Colon (tissue), 2 donors: ENCODE measurements around the gene AP1G1.
"Not testable (repeated sequence)": the region's sequence is repeated elsewhere in the genome, so short reads cannot be mapped to it uniquely, and the experiment has no call there.

Experiments used
- FAIRE-seq: peaks from 2 replicates; lab custom pipeline; 2012; peaks lifted over from hg19 to GRCh38; lab: Jason Lieb, UNC
- donor health status: control.
- donor health status: control.

AP1G1 gene

GRCh38 chr16:71808593-71809459, at the start of gene AP1G1:
Gene AP1G1, minus strand, starts transcription at chr16:71808834. Its CDS starts 19,355 bp downstream, at chr16:71789479.
- no peak for FAIRE-seq

- FAIRE-seq, result no peak
Measured at GRCh38 chr16:71855937-71856662, 47.5 kb upstream of the AP1G1 start.

GRCh38 chr16:71854369-71854948, 45.8 kb upstream of the AP1G1 start:
- no peak for FAIRE-seq

DNA sequence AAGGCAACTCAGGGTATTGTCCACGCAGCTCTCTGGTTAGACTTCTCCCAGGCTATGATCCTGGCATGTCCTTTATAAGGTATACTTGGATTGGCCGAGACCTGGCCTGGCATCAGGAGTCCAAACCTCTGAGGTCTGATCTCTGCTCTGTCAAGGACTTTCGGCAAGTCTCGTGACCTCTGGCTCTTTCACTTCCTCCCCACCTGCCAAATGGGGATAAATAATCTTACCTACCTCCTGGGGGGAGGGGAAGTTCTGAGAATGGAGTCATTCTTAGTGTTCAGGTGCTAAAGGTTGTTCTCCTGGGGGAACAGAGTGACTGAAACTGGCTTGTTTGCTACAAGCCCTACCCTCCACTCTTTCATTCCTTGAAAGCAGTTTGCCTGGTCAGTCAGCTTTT, 44.8 kb upstream of the AP1G1 start:
- no peak for FAIRE-seq

DNA sequence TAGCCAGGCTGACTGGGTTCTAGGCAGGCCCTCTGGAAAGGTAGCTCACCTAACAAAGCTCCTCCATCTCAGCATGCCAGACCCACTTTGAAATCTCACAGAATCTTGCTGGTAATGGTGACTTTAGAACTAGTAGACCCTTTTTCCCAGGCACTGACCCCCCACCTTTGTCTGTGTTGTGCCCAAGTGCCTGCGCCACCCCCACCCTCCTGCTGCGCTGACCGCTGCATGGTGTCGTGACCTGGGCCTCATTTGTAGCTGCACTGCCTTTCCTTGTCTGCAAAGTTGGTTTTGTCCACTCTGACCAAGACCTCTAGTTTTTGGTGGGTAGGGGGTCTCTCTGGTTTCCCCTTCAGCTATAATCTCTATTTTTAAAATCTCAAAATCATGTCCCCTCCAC, 43.9 kb upstream of the AP1G1 start:
- FAIRE-seq, result no peak

GRCh38 chr16:71852158-71852557, 43.5 kb upstream of the AP1G1 start:
- FAIRE-seq, result no peak

- no peak for FAIRE-seq
Measured at GRCh38 chr16:71851746-71852145, 43.1 kb upstream of the AP1G1 start.

DNA sequence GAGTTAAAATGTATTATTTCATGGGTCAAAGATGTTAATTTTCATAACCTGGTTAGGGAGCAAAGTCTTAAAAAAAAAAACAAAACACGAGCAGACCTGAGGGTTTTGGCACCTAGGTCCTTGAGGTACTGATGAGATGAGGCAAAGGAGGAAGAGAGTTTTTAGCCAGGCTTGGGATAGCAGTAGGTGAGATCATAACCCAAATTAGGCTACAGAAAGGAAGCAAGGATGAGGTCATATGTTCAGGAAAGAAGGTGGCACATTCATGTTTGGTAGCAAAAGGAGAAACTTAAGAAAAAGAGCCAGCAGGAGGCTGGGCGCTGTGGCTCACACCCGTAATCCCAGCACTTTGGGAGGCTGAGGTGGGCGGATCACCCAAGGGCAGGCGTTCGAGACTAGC, 40.0 kb upstream of the AP1G1 start:
- no peak for FAIRE-seq

DNA sequence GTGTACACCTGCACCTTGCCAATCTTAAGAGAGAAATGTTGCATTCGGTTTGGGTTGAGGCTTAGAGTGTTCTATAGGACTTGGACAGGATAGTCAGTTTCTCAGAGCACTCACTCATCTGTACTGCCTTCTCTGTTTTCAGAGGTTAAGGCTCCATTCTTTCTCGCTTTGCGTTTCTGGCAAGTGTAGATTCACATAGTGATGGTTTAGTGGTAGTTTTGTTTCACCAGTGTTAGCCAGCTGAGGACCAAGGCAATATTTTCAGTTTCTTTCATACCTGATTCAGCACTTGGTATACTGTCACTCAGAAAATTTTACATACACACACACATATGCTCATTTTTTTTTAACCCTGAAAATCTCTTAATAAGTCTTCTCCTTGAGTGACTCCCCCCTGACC, 38.5 kb upstream of the AP1G1 start:
- FAIRE-seq, result no peak

DNA sequence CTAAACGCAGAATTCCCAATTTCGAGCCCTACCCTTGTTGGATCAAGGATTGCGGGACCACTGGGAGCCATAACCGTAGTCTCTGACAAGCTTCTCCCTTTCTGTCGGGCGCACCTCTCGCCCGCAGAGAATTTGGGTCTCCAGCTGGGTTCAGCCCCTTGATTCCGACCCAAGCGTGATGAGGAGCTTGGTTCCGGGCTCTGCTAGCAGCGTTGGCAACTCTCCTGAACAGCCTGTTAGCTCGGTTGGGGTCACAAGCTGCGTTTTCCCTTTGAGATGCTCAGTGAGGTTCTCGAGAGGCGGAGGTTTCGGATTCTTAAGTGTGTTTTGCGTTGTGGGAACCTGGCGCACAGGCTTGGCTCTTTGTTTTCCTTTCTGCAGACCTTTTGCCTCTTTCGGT, 37.8 kb upstream of the AP1G1 start:
- FAIRE-seq, result no peak

DNA sequence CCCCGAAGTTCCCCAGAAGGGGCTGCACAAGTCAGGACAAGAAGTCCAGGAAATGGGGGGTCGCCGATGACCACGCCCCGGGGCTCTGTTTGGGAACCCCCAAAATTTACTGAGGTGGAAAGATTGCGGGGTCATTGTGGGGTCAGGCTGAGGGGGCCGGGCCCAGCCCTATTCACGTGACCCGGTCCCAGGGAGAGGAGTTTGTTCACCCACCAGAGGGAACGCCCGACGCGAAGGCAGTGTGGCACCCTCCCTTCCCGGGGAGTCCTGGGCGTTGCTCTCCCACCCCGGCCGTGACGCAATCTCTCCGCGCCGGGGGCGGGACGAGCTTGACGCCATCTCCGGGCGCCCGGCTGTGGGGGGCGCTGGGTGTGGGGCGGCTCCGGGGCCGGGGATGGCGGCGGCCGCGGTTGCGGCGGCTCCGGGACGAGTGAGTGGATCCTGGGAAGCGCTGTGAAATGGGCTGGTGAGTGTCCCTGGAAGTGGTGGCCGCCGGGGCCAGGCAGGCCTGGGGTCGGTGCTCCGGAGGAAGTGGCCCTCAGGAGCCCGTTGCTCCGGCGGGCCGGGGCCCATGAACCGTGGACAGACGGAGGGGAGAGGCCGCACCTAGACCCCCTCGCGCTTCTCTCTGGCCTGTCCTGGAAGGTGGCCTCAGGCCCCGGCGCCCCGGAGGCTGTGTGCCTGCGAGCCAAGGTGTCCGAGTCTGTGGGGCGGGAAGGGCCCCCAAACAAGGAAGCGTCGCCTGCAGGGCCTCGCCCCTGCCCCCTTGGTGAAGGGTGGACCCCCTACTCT, 37.2 kb upstream of the AP1G1 start, which contains the start of gene ATXN1L:
ATXN1L (plus strand) TSS at position 338 of the 792 bp plus-strand sequence. CDS start 3,765 bp downstream, outside the sequence.
- no peak for FAIRE-seq

GRCh38 chr16:71843572-71843971, 34.9 kb upstream of the AP1G1 start:
- FAIRE-seq, result no peak

- no peak for FAIRE-seq
Measured at GRCh38 chr16:71840052-71840451, 31.4 kb upstream of the AP1G1 start.

DNA sequence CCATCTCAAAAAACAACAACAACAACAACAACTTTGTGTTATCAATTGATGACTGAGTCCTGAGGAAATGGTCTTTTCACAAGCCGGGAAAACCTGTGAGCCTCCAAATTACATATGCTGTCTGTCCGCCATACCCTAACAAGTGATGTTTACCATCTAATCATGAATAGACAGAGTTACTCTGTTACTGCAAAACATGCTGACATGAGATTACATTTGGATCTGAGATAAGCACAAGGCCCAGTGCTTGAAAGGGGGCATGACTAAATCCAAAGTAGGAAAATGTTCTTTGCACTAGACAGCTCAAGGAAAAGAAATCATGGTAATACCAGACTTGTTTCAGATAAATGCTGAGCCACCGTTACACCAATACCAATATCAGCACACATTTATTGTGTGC, 28.5 kb upstream of the AP1G1 start:
- no peak for FAIRE-seq

DNA sequence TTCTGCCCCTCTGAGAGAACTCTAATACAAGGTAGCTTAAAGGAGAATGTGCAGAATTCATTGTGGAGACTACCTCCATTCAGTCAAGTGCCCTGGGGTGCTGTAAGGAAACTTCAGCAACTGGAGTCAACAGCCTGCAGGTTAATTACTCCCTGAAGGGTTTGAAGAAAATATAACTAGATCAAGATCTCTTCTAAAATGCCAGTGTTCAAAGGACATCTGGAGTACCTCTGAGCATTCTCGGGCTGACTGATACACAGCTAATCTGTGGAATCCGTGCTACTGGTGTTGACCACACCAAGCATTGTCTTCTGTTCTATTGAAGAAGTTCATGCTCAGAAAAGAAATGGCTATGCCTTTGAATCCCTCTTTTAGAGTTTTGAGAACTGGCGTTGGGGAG, 25.7 kb upstream of the AP1G1 start:
- no peak for FAIRE-seq

DNA sequence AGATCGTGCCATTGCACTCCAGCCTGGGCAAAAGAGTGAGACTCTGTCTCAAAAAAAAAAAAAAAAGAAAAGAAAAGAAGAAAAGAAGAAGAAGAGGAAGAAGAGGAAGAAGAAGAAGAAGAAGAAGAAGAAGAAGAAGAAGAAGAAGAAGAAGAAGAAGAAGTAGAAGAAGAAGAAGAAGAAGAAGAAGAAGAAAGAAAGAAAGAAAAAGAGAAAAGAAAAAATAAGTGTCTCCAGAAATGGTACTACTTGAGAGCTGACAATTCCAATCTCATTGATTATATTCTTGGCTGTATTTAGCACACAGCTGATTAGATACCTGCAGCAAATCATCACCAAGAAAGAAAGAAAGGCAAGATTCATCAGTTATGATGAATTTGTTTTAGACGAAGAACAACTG, 23.5 kb upstream of the AP1G1 start:
- not testable (repeated sequence) for FAIRE-seq

DNA sequence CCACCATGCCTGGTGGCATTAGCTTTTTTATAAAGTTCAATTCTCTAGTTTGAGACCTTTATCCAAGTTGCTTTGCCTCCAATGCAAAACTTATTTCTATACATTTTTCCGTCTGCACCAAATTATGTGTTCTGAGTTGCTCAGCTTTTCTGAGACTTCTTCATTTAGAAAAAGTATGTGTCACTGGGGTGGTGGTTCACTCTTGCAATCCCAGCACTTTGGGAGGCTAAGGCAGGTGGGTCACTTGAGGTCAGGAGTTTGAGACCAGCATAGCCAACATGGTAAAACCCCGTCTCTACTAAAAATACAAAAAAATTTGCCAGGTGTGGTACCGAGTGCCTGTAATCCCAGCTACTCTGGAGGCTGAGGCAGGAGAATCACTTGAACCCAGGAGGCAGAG, 23.1 kb upstream of the AP1G1 start:
- FAIRE-seq, result not testable (repeated sequence)

DNA sequence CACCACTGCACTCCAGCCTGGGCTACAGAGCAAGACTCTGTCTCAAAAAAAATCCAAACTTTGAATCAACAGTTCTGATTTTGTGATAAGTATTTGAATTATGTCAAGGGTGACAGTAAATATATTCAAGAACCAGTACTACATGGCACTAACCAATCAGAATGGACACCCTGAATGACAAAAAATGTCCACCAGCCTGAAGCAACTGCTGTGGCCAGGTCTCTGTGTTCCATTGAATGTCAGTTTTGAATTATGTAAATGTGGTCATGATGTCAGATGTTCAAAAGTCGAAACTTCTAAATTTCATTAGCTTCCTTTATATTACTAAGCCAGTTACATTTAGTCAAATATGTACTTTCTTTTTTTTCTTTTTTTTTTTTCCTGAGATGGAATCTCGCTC, 21.7 kb upstream of the AP1G1 start:
- FAIRE-seq, result no peak

DNA sequence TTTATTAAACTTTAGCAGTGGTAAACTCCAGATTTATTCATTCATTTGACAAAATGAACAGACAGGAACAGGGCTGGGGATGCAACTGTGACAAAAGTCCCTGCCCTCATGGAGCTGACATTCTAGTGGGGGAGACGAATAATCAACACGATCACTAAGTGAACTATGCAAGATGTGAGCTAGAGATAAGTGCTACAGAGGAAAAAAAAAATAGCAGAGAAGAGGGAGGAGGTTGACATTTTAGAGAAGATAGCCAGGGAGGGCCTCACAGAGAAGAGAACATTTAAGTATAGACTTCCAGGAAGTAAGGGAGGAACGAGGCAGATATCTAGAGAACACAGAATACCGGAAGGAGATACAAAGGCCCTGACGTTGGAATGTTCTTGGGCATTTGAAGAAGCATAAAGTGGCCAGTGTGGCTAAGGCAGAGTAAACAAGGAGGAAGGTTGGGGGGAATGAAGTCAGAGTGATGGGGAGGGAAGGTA, 17.9 kb upstream of the AP1G1 start:
- FAIRE-seq, result no peak

DNA sequence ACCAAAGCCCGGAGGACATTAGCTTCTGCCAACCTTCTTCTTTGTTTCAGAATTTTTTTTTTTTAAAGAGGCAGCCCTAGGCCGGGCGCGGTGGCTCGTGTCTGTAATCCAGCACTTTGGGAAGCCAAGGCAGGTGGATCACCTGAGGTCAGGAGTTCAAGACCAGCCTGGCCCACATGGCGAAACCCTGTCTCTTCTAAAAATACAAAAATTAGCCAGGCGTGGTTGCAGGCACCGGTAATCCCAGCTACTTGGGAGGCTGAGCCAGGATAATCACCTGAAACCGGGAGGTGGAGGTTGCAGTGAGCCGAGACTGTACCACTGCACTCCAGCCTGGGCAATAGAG, 8.5 kb upstream of the AP1G1 start:
- FAIRE-seq, result not testable (repeated sequence)

GRCh38 chr16:71811261-71811803, 2.7 kb upstream of the AP1G1 start:
- FAIRE-seq, result no peak

GRCh38 chr16:71810155-71810530, 1.5 kb upstream of the AP1G1 start:
- FAIRE-seq, result not testable (repeated sequence)
